Fibroblast of skin of left biceps (primary cell): ENCODE measurements around the gene XRN2.
"Not testable (repeated sequence)": the region's sequence is repeated elsewhere in the genome, so short reads cannot be mapped to it uniquely, and the experiment has no call there.

ENCODE experiments used
- DNase-seq, 2 experiments: peaks; one replicate each; pipeline ENCODE4 v3.0.0-alpha.2; 2013; ENCODE audit warnings: low read depth in 2 of 2

XRN2 gene

DNA sequence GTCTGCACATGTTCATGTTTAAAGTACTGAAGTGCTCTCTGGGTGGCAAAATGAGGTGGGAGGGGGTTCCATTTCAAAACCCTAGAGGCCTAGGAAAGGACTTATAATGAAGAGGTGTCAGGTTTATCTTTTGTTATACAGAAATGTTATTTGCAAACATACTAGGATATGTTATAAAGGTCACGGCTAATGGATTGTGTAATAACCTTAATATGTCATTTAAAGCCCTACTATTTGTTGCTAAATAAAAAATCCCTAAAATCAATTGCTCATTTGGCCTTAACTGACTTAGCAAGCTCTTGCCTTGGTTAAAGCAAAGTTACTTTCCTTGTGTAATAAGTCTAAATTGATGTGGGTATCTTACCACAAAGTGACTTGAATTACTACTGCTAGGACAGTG, 85.4 kb downstream of the XRN2 start:
- DNase-seq: no peak

- no peak for DNase-seq
Observed at GRCh38 chr20:21389368-21389767, 86.2 kb downstream of the XRN2 start.

DNA sequence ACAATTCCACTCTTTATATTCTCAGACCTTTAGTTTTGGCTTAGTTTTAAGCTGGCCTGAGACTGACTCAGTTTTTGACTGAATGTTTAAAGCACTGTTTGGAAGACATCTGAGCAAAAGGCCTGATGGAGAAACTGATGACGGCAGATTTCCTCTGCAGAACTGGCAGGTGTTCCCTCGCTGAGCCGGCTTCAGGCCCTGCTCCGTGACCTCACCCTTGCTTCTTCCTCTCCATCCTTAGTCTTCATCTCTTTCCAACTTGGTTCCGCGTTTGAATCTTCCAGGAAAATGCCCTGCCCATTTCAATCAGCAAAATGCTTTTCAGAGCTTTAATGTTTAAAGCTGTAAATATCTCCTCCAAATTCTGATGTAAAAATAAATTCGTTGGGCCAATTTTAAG, 87.6 kb downstream of the XRN2 start:
- DNase-seq: no peak

- DNase-seq: no peak
Observed at GRCh38 chr20:21391185-21391971, 88.2 kb downstream of the XRN2 start.

GRCh38 chr20:21391972-21392352, 88.8 kb downstream of the XRN2 start:
- no peak for DNase-seq

- DNase-seq: no peak
Observed at GRCh38 chr20:21393166-21393565, 90.0 kb downstream of the XRN2 start.

DNA sequence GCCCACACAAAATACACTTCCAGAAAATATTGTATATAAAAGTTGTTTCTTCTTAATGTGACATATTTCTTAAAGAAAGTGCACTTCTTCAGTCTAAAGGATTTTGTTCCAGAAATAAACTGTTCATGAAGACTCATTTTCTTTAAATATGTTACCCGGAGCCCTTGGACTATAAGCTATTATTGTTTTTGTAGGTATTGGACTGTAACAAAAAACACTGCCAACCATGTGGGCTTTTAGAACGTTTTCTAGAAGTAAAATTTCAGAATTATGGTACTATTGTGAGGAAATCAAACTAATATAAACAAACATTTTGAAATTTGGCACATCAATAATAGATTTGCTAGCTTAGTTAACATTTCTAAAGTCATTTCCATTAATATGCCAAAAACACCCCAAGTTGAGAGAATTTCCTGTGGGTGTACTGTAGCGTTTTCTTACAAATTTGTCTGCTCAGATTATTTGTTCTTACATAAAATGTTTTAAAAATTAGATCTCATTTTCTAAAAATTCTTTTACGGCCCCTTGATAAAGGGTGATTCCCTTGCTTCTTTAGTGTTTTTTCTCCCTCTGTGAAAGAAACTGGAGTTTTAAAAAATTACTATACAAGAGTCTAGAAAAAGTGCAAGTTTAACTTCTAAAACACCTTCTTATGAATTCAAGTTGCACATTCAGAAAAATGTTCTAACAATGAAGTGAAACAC, 90.8 kb downstream of the XRN2 start:
- DNase-seq: no peak

- DNase-seq: no peak
Observed at GRCh38 chr20:21394551-21394950, 91.4 kb downstream of the XRN2 start.

DNA sequence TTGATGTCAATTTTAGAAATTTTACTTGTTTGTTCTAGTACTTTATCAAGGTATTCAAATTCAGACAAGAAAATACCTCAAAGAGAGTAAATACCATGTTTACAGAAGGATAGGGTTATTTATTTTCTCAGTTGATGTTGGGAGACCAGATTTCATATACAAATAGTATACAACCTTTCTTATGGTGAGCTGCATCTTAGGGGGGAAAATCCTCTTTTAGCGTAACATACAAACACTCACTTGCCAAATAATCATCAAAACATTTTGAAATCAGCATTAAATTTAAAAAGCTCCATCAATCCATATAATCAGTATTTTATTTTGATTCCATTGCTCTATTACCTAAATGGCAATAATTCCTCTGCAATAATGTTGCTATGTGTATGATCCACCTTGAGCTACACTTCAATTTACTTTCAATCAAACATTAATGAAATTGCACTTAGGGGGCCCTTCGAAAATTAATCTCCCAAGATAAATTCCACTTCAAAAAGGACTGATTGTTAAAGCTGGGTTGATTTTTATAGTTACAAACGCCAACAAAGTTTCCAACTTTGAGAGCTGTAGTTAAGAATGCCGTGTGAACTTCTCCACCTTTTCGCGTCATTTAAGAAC, 92.0 kb downstream of the XRN2 start:
- DNase-seq: no peak

GRCh38 chr20:21395666-21396598, 92.8 kb downstream of the XRN2 start:
- no peak for DNase-seq

DNA sequence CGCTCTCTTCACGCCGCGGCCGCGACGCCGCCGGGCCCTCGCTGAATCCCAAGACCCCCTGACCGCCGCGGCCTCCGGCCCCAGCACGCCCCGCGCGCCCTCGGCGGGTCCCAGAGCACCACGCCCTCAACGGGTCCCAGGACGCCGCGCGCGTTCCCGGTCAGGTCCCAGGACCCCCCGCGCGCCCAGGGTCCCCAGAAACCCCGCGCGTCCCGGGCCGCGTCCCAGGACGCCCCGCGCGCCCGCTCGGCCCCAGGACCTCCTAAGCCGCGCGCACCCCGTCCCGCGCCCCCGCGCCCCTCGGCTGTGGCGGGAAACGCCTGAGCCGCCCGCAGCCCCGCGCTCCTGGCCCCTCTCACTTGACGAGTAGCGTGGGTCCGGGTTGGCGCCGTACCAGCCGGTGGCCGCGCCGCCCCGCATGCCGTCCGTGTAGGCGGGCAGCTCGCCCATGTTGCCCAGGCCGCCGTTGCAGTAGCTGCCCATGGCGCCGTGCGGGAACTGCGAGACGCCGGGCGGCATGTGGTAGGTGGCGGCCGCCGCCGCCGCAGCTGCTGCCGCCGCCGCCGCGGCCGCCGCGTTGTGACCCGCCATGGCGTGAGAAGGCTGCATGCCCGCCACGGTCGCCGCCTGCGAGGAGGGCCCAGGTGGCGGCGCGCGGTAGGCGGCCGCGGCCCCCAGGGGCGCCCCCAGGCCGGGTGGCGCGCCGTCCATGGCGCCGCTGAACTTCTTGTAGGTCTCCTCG, 93.6 kb downstream of the XRN2 start:
- DNase-seq: no peak

GRCh38 chr20:21397341-21398108, 94.4 kb downstream of the XRN2 start, which contains the start of gene NKX2-4:
NKX2-4 (minus strand) TSS chr20:21397526; CDS start chr20:21397399, 127 bp downstream.
- DNase-seq: no peak

DNA sequence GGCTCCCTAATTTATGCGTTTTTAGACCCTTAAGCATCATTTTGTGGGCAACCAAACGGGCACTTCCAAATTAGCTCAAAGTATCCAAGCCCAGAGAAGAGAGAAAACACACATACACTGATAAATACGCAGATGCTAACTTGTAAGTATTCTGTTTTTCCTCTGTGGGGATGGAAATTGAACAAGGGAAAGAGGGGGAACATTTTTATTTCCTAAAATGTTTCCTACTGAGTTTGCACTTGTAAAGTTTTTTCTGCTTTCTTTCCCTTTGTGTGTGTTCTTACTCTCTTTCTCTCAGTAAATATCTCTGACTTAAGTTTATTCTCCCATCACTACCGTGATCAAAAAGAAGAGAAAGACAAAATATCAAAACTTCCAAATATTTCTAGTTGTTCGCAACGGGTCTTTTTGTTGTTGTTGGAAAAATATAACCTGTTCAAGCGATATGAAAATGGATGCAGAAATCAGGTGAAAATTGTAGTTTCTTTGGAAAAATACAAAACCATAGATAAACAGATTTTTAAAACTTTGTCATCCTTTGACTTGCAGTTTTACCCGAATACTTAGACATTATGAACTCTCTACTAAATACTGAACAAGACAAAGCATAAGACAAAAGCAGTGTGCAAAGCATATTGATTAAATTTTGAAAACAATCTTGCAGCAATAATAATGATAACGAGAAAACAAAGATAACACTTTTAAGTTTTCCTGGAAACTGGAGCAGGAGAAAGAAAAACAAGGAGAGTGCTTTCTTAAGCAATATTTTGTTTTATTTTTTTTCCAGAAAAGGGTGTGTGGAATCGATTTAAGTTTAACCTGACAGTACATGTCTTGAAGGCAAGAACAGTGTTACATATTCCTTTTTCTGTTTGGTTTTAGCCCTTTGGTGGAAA, 95.2 kb downstream of the XRN2 start:
- DNase-seq: no peak

- no peak for DNase-seq
Observed at GRCh38 chr20:21399005-21399475, 95.9 kb downstream of the XRN2 start.

DNA sequence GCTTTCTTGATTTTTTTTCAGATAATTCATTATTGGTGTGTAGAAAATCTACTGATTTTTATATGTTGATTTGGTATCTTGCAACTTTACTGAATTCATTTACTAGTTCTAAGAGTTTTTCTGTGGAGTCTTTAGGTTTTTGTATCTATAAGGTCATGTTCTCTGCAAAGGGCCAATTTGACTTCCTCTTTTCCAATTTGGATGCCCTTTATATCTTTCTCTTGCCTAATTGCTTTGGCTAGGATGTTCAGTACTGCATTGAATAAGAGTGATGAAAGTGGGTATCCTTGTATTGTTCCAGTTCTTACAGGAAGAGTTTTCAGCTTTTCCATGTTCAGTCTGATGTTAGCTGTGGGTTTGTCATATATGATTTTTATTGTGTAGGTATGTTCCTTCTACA, 108.6 kb downstream of the XRN2 start:
- no peak for DNase-seq

GRCh38 chr20:21413996-21414395, 110.9 kb downstream of the XRN2 start:
- DNase-seq: not testable (repeated sequence)

- DNase-seq: not testable (repeated sequence)
Observed at GRCh38 chr20:21419147-21419546, 116.0 kb downstream of the XRN2 start.

DNA sequence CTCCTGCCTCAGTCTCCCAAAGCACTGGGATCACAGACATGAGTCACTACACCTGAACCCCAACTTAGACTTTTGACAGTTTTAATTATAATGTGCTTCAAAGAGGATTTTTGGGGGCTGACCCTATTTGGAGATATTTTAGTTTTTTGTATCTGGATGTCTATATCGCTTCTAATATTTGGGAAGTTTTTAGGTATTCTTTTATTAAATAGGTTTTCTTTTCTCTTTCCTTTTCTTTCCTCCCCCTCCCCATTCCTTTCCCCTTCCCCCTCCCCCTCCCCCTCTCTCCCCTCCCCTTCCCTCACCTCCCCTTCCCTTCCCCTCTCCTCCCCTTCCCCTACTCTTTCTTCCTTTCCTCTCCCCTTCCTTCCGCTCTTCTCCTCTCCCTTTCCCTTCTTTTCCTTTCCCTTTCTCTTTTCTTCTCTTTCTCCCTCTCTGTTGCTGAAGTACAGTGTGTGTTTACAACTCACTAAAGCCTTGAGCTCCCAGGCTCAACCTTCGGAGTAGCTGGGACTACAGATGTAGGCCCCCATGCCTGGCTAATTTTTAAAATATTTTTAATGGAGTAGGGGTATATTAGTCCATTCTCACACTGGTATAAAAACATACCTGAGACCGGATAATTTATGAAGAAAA, 118.6 kb downstream of the XRN2 start:
- no peak for DNase-seq

DNA sequence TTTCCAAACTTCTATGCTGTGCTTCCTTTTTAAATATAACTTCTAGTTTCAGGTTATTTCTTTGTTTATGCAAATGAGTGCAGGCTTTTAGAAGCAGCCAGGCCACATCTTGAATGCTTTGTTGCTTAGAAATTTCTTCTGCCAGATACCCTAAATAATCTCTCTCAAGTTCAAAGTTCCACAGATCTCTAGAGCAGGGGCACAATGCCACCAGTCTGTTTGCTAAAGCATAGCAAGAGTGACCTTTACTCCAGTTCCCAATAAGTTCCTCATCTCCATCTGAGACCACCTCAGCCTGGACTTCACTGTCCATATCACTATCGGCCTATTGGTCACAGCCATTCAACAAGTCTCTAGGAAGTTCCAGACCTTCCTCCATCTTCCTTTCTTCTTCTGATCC, 120.6 kb downstream of the XRN2 start:
- not testable (repeated sequence) for DNase-seq
